Stimulated activated naive B cell treated with anti-CD40 and anti-IgM and Interleukin-4, amounts not matched to agents 10 μg/mL and 1 μg/mL and 100 μg/mL, for 72 hours (primary cell): ENCODE results near the gene SERGEF.

Experiments
- ATAC-seq, 2 donors: fragments of 150-1000 bp; cut with Tn5 transposase; replicated peaks; 2 replicates each; pipeline ENCODE4 v1.10.0; 2021; ENCODE audit warnings: moderate library complexity in 1 of 2
- DNase-seq: peaks from one replicate; pipeline ENCODE4 v3.0.0; 2021
- H3K27ac Mint-ChIP-seq: one replicate; pipeline ENCODE4 v1.8.0; 2022; ENCODE audit warnings: mild to moderate bottlenecking, mixed read lengths
- H3K27me3 Mint-ChIP-seq, 2 donors: one replicate each; pipeline ENCODE4 v1.8.0; 2022; ENCODE audit warnings: mixed read lengths in 2 of 2
- H3K36me3 Mint-ChIP-seq, 2 donors: one replicate each; pipeline ENCODE4 v1.8.0; 2022; ENCODE audit warnings: mixed read lengths in 2 of 2, mild to moderate bottlenecking in 1 of 2
- H3K4me1 Mint-ChIP-seq, 2 donors: one replicate each; pipeline ENCODE4 v1.8.0; 2022; ENCODE audit warnings: mixed read lengths in 2 of 2, mild to moderate bottlenecking in 1 of 2
- H3K4me3 Mint-ChIP-seq, 2 donors: one replicate each; pipeline ENCODE4 v1.8.0; 2022; ENCODE audit warnings: mild to moderate bottlenecking in 2 of 2, mixed read lengths in 2 of 2, moderate library complexity in 1 of 2
- H3K9me3 Mint-ChIP-seq, 2 donors: one replicate each; pipeline ENCODE4 v1.8.0; 2022; ENCODE audit warnings: mixed read lengths in 2 of 2, mild to moderate bottlenecking in 1 of 2

SERGEF gene

DNA sequence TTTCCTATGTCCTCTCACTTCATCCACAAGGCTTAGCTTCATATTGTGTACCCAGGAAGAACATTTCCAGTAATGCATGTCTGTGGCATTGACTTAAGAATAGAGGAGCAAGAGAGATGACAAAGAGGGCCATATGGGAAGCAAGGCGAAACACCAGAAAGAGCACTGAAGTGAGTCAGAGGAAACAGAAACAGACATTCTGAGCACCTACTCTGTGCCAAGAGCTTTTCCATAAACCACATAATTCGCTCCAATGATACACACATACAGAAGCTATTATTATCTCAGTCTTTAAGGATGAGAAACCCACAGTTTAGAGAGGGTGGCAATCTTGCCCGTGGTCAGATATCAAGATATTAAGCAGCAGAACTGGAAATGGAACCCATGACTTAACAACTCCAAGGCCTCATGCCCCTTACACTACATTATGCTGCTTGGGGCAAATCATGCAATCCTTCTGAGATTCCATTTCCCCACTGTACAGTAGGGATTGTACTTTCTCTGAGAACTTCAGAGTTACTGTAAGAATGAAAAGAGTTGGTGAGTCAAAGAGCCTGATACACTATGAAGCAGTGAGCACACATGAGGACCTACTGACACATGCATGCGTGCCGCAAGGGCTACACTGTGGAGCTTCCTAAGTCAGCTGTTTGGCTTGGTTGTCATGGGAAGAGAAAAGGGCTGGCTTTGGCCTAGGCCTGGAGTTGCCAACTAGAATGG lies 151.7 kb downstream of the SERGEF start:
- H3K4me3 Mint-ChIP-seq, result no peak overlapping the region
- peaks cover under 1 to 1% of the 10 kb centered on the region in 2 donors for H3K4me1 Mint-ChIP-seq
- no peak overlapping the region for H3K27ac Mint-ChIP-seq
- peaks cover 30 to 43% of the 10 kb centered on the region in 2 donors for H3K36me3 Mint-ChIP-seq
- no peaks in the 10 kb centered on the region for H3K27me3 Mint-ChIP-seq
- DNase-seq (no peak), ATAC-seq (no peak)
- no peaks in the 10 kb centered on the region for H3K9me3 Mint-ChIP-seq

DNA sequence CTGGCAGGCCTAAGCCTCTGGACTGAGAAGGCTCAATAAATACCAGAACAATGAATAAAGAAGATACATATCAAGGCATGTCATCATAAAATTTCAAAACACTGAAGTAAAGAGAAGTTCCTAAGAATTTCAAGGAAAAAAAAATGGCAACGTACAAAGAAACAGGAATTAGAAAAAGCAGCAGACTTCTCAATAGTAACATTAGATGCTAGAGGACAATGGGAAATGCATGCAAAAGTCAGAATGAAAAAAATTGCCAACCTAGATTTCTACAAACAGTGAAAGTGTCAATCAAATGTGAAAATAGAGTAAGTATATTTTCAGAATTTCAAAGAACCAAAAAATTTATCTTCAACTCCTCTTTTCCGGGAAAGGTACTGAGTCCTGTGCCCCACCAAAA lies 153.3 kb downstream of the SERGEF start:
- H3K9me3 Mint-ChIP-seq, result no peaks in the 10 kb centered on the region
- H3K27me3 Mint-ChIP-seq, result no peaks in the 10 kb centered on the region
- peaks cover 30 to 43% of the 10 kb centered on the region in 2 donors for H3K36me3 Mint-ChIP-seq
- H3K4me1 Mint-ChIP-seq, result peaks cover 5 to 10% of the 10 kb centered on the region in 2 donors
- DNase-seq (no peak), ATAC-seq (no peak)
- H3K27ac Mint-ChIP-seq, result no peak overlapping the region
- H3K4me3 Mint-ChIP-seq, result no peak overlapping the region

DNA sequence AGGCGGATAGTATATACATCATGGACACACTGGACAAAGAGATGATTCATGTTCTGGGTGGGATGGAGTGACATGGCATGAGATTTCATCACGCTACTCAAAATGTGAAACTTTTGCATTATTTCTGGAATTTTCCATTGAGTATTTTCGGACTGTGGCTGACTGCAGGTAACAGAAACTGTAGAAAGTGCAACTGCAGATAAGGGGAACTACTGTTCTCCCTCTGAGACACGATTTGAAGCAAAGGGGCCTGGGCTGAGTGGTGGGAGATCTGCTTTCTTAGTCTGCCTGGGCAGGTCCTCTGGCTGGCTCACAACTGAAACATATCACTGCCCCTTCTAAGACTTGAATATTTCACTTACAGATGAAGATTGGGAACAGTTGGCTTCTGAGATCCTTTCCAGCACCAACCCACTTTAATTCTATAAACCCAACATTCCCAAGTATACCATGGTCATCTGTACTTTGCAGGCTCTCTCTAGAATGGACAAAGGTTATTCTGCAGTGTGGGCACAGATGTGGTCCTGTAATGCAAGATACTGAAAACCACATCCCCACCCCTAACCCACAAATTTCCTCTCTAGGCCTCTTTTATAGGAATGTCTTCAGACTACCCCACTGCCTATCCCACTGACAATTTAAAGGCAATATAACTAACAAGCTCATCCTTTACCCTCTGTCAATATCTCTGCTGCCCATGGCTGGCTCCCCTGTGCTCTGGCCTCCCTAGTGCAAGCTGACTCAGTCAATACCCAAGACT lies 157.1 kb downstream of the SERGEF start:
- no peaks in the 10 kb centered on the region for H3K27me3 Mint-ChIP-seq
- no peak overlapping the region for H3K27ac Mint-ChIP-seq
- no peak overlapping the region for H3K4me3 Mint-ChIP-seq
- peaks cover 30 to 47% of the 10 kb centered on the region in 2 donors for H3K36me3 Mint-ChIP-seq
- DNase-seq, result no peak
- no peaks in the 10 kb centered on the region for H3K9me3 Mint-ChIP-seq
- no peak for ATAC-seq
- H3K4me1 Mint-ChIP-seq, result peaks cover 5 to 10% of the 10 kb centered on the region in 2 donors

DNA sequence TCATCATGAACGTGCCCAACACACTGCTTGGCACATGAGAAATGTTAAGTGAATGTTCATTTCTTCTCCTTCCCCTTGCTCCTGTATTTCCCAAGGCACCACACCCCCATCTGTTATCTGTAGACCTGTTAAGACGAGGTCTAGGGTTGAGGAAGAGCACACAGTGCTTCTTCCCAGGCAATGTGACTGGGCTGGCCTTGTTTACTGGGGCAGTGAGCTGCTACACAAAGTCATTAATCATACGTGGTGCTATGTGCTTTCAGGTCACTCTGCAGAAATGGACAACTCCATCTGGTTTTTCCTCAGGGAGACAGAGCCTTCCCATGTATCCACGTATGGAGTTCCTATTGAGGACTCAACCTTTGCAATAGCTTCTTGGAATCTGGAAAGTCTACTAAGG lies 159.6 kb downstream of the SERGEF start:
- DNase-seq (no peak), ATAC-seq (no peak)
- Mint-ChIP-seq H3K27me3 (no peaks in the 10 kb centered on the region), H3K27ac (no peak overlapping the region), H3K4me1 (peaks cover 5 to 10% of the 10 kb centered on the region in 2 donors), H3K36me3 (peaks cover 26 to 40% of the 10 kb centered on the region in 2 donors), H3K9me3 (peaks cover 0 to 1% of the 10 kb centered on the region in 2 donors), H3K4me3 (no peak overlapping the region)

DNA sequence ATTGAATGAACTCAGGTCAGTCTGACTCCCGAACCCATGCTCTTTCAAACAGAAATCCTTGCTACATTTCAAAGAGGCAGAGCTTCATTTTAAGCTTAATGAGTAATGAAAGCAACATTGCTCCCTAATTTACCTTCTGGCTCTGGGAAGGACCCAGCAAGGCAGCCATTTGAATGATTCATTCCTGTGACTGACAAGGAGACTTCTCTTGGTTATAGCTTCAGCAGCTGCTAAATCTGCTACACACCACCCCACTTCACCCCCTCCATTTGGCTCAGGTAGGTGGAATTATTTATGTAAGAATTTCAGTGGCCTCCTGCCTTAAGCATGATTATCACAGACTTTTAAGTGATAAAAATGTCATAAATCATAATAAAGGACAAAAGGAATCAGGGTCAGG lies 160.6 kb downstream of the SERGEF start:
- DNase-seq (no peak), ATAC-seq (no peak)
- no peaks in the 10 kb centered on the region for H3K27me3 Mint-ChIP-seq
- H3K4me1 Mint-ChIP-seq, result peaks cover 5 to 10% of the 10 kb centered on the region in 2 donors
- H3K27ac Mint-ChIP-seq, result no peak overlapping the region
- H3K9me3 Mint-ChIP-seq, result peaks cover 0 to 1% of the 10 kb centered on the region in 2 donors
- H3K4me3 Mint-ChIP-seq, result no peak overlapping the region
- H3K36me3 Mint-ChIP-seq, result peaks cover 15 to 30% of the 10 kb centered on the region in 2 donors

DNA sequence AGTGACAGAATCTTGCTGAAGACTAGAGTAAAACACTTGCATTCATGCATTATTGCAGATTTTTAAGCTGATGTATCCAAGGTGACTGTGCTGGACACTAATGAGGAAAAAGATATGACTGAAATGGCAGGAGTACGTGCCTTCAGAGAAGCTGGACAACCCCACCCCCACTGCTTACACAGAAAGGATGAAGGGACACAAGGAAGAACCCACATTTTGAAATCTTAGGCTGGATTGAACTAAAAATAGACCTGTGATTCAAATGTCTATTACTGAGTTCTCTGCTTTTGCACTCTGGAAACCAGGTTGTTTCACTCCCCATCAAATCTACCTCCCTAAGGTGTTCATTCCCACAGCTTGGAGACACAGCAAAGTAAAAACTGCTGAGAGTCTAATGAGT lies 161.2 kb downstream of the SERGEF start:
- peaks cover 0 to 1% of the 10 kb centered on the region in 2 donors for H3K9me3 Mint-ChIP-seq
- DNase-seq (no peak), ATAC-seq (no peak)
- no peak overlapping the region for H3K27ac Mint-ChIP-seq
- no peak overlapping the region for H3K4me3 Mint-ChIP-seq
- H3K4me1 Mint-ChIP-seq, result peaks cover 5 to 10% of the 10 kb centered on the region in 2 donors
- peaks cover 13 to 26% of the 10 kb centered on the region in 2 donors for H3K36me3 Mint-ChIP-seq
- no peaks in the 10 kb centered on the region for H3K27me3 Mint-ChIP-seq

DNA sequence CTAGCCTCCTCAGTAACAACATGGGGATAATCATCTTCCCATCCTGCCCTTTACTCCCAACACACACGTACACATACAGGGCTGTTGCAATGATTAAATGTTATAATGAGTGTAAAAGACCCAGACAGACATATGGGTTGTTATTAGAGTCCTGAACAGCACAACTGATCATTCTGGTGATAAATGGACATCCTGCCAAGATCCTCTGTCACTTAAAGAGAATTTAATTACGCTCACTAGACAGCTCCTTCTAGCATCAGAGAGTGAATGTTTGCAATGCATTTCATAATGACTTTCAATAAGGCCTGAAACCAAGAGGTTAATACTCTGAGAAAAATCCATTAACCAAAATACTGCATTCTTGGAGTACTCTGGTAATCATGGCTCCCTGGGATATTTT lies 162.5 kb downstream of the SERGEF start:
- Mint-ChIP-seq H3K27ac (no peak overlapping the region), H3K4me3 (no peak overlapping the region), H3K9me3 (peaks cover 0 to 1% of the 10 kb centered on the region in 2 donors), H3K36me3 (peaks cover 17 to 21% of the 10 kb centered on the region in 2 donors), H3K27me3 (no peaks in the 10 kb centered on the region), H3K4me1 (no peaks in the 10 kb centered on the region)
- ATAC-seq (no peak), DNase-seq (no peak)

DNA sequence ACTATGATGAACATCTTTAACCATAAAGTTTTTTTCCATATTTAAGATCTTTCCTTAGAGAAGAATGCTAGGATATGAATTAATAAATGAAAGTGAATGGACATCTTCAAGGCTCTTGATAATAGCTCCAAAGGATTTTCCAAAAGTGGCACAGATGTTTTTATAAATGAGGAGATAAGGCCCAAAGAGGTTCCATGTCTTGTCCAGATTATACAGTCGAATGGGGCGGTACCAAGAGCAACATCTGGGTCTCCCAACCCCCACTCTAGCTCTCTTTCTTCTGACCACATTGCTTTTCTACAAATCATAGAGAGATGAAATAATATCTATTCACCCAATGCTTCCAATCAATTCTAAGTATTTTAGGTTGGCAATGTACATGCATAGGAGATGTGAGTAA lies 164.1 kb downstream of the SERGEF start:
- H3K27ac Mint-ChIP-seq, result no peak overlapping the region
- no peaks in the 10 kb centered on the region for H3K27me3 Mint-ChIP-seq
- no peaks in the 10 kb centered on the region for H3K4me1 Mint-ChIP-seq
- no peak overlapping the region for H3K4me3 Mint-ChIP-seq
- DNase-seq, result no peak
- H3K36me3 Mint-ChIP-seq, result peaks cover 15 to 22% of the 10 kb centered on the region in 2 donors
- no peak for ATAC-seq
- H3K9me3 Mint-ChIP-seq, result peaks cover 0 to 1% of the 10 kb centered on the region in 2 donors

DNA sequence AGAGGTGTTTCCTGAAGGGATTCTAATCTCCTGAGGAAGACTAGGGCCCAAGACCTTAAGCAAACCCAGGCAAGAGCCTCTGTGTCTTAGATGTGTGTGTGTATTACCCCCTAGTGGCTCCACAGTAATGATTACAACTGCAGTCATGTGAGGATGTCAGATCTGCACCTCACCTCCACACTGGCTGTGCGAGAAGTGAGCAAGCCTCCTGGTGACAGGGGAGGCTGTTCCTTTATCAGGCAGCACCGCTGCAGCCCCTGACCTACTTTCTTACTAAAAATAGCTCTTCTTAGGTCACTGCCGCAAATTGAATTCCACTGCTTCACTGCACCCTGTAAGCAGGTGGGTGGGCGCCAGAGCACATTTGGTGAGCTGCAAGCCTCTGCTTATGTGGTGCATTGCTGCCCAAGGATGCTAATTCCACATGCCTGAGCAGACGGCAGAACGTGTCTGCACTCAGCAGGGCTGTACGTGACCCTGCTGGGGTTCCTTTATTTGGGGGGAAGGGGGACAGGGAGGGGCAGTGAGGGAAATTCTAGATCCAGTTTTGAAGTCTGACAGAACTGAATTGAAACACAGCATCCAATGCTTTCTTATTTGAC lies 165.9 kb downstream of the SERGEF start:
- H3K4me1 Mint-ChIP-seq, result no peaks in the 10 kb centered on the region
- no peak overlapping the region for H3K4me3 Mint-ChIP-seq
- no peaks in the 10 kb centered on the region for H3K27me3 Mint-ChIP-seq
- H3K36me3 Mint-ChIP-seq, result peaks cover 19 to 26% of the 10 kb centered on the region in 2 donors
- no peak overlapping the region for H3K27ac Mint-ChIP-seq
- ATAC-seq (no peak), DNase-seq (no peak)
- H3K9me3 Mint-ChIP-seq, result peaks cover 0 to 1% of the 10 kb centered on the region in 2 donors

DNA sequence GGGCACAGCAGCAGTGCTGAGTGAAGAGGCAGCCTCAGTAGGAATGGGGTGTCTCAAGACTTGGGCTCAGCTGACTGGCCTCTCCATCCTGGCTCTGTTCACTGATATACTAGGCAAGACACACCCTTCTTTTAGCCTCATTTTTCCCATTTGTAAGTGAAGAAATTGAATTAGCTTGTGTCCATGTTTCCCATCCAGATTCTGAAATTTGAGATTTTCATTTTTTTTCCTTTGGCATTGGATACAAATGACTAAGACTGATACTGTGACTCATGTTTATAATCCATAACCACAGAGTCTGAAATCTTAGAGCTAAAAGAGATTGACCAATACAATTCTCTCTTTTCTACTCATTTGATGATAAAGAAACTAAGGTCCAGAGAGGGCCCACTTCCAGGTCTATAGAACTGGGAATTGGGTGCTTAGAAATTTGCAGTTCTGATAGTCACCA lies 167.4 kb downstream of the SERGEF start:
- H3K36me3 Mint-ChIP-seq, result peaks cover 18 to 24% of the 10 kb centered on the region in 2 donors
- H3K4me3 Mint-ChIP-seq, result no peak overlapping the region
- DNase-seq (no peak), ATAC-seq (no peak)
- H3K27me3 Mint-ChIP-seq, result no peaks in the 10 kb centered on the region
- H3K27ac Mint-ChIP-seq, result no peak overlapping the region
- no peaks in the 10 kb centered on the region for H3K4me1 Mint-ChIP-seq
- H3K9me3 Mint-ChIP-seq, result peaks cover 0 to 1% of the 10 kb centered on the region in 2 donors

DNA sequence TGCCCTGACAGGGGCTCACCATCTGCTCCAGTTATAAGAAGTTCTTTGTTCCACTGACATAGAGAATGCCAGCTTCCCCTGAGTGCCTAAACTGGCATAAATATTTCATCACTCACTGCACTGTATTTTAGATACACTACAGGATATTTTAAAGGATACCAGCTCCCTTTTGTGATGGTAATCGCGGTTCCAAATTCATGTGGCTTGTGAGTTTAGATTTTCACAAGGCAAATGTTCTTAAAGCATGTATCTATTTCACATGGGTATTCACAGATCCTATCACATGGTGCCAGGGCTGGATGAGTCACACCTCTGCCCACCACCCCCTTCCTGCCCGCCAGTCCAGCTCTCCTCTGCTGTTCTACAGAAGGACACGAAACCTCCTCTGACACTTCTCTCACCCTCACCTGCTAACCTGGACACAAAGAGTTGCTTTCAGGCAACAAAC lies 172.7 kb downstream of the SERGEF start:
- H3K27ac Mint-ChIP-seq, result no peak overlapping the region
- no peak for ATAC-seq
- H3K4me3 Mint-ChIP-seq, result no peak overlapping the region
- no peak for DNase-seq
- no peaks in the 10 kb centered on the region for H3K4me1 Mint-ChIP-seq
- no peaks in the 10 kb centered on the region for H3K27me3 Mint-ChIP-seq
- peaks cover 7 to 20% of the 10 kb centered on the region in 2 donors for H3K36me3 Mint-ChIP-seq
- H3K9me3 Mint-ChIP-seq, result no peaks in the 10 kb centered on the region

DNA sequence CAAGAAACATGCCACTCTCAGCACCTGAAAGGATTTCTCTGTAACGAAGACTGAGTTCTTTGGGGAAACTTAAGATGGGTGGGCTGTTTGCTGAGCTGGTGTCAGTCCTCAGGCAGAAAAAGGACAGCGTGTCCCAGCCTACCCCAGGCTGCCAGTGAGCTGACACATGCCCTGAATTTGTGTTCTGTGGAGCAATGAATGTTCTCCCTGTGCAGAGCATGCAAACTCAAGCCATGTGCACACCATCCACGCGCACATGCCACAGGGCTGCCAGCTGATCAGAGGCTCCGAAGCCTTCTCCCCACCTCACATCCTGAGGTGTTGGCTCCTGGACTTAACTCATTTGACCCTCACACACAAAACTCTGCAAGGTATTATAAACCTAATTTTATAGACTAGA lies 173.4 kb downstream of the SERGEF start:
- Mint-ChIP-seq H3K4me1 (no peaks in the 10 kb centered on the region), H3K4me3 (no peak overlapping the region), H3K9me3 (no peaks in the 10 kb centered on the region), H3K36me3 (peaks cover 5 to 20% of the 10 kb centered on the region in 2 donors), H3K27me3 (no peaks in the 10 kb centered on the region), H3K27ac (no peak overlapping the region)
- DNase-seq, result no peak
- no peak for ATAC-seq

DNA sequence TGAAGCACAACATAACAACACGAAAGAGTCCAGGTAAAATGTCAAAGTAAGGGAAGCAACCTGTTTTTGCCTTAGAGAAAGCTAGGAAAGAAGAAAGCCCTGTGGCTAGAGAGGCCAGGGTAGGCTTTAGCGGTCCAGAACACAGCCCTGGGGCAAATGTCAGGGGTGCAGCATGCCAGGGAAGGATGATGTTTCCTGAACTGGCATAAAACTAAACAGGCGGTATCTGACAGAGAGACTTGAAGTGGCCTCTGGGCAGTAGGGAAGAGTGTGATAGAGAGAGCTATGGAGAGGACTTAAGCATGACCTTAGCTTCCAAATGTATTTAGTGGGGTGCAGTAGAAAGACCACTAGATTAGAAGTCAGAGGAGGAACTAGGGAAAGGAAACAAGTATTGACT lies 174.7 kb downstream of the SERGEF start:
- H3K4me1 Mint-ChIP-seq, result no peaks in the 10 kb centered on the region
- H3K4me3 Mint-ChIP-seq, result no peak overlapping the region
- no peak for ATAC-seq
- no peak overlapping the region for H3K27ac Mint-ChIP-seq
- no peak for DNase-seq
- no peaks in the 10 kb centered on the region for H3K27me3 Mint-ChIP-seq
- no peaks in the 10 kb centered on the region for H3K9me3 Mint-ChIP-seq
- peaks cover 0 to 16% of the 10 kb centered on the region in 2 donors for H3K36me3 Mint-ChIP-seq

DNA sequence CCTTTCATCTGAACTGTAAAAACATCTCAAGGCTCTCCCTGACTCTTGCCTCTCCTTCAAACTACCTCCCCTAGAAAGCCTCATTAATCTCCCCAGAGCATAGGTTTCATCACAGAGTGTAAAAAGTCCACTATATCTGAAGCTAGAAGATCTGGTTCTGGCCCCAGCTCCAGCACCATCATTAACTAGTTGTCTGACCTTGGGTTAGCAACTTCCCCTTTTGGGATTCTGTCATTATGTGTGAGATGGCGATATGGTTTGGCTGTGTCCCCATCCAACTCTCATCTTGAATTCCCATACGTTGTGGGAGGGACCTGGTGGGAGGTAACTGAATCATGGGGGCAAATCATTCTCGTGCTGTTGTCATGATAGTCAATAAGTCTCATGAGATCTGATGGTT lies 181.0 kb downstream of the SERGEF start:
- H3K4me1 Mint-ChIP-seq, result no peaks in the 10 kb centered on the region
- DNase-seq, result no peak
- no peak for ATAC-seq
- H3K4me3 Mint-ChIP-seq, result no peak overlapping the region
- H3K9me3 Mint-ChIP-seq, result no peaks in the 10 kb centered on the region
- no peak overlapping the region for H3K27ac Mint-ChIP-seq
- H3K27me3 Mint-ChIP-seq, result no peaks in the 10 kb centered on the region
- peaks cover 7 to 14% of the 10 kb centered on the region in 2 donors for H3K36me3 Mint-ChIP-seq
